NCI-H1417 treated with DMSO at 0.1 percent for 48 hours (cell line): Measurements from ENCODE around the gene MSMB.
"Not testable (repeated sequence)": the region's sequence is repeated elsewhere in the genome, so short reads cannot be mapped to it uniquely, and the experiment has no call there.

ENCODE experiments used
- DNase-seq: peaks from one replicate; lab custom pipeline; 2025; lab: John Stamatoyannopoulos, UW

The MSMB gene

DNA sequence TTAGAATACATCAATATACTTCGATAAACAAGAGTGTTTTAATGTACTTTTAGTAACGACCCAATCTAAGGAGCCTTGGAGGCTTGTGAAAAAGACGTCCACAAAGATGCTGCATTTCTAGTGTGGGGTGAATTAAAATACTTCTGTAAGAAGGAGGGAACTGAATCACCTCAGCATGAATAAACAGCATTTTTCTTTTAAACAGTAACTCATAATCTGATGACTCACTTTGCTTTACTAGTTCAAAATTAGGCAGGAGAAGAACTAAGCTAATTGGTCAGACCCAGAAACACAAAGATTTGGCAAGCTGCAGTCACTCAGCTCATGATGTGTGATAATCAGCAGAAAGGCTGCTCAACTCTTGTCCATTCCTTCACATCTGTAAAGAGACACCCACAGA lies 39.9 kb downstream of the MSMB start:
- no peak for DNase-seq

- no peak for DNase-seq
Measured at GRCh38 chr10:46005383-46005782, 40.7 kb downstream of the MSMB start.

- DNase-seq, result no peak
Measured at GRCh38 chr10:46004963-46005362, 41.1 kb downstream of the MSMB start.

- no peak for DNase-seq
Measured at GRCh38 chr10:46002916-46003693, 43.0 kb downstream of the MSMB start.

DNA sequence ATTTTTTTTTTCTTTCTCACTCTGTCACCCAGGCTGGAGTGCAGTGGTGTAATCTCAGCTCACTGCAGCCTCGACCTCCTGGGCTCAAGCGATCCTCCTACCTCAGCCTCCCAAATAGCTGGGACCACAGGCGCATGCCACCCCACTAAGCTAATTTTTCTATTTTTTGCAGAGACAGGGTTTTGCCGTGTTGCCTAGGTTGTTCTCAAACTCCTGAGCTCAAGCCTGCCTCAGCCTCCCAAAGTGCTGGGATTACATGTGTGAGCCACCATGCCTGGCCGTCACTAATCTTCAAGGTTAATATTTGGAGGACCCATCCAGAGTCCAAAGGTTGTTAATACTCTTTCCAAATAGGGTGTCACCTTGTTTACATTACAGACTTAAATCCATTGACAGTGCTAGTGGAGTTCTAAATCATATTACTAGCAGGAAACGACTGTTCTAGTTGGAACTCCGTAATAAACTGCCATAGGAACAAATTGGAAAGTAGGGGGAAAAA lies 43.8 kb downstream of the MSMB start:
- not testable (repeated sequence) for DNase-seq

- DNase-seq, result no peak
Measured at GRCh38 chr10:46001187-46001756, 44.8 kb downstream of the MSMB start.

- no peak for DNase-seq
Measured at GRCh38 chr10:46000538-46000937, 45.5 kb downstream of the MSMB start.

DNA sequence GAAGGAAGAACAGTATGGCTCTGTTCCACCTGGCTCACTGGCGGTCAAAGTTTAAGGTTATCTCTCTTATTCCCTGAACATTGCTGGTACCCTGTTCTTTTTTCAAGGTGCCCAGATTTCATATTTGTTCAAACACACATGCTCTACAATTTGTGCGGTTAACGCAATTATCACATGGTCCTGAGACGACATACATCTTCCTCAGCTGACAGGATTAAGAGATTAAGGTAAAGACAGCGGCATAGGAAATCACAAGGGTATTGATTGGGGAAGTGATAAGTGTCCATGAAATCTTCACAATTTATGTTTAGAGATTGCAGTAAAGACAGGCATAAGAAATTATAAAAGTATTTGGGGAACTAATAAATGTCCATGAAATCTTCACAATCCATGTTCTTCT lies 46.1 kb downstream of the MSMB start:
- DNase-seq, result not testable (repeated sequence)

DNA sequence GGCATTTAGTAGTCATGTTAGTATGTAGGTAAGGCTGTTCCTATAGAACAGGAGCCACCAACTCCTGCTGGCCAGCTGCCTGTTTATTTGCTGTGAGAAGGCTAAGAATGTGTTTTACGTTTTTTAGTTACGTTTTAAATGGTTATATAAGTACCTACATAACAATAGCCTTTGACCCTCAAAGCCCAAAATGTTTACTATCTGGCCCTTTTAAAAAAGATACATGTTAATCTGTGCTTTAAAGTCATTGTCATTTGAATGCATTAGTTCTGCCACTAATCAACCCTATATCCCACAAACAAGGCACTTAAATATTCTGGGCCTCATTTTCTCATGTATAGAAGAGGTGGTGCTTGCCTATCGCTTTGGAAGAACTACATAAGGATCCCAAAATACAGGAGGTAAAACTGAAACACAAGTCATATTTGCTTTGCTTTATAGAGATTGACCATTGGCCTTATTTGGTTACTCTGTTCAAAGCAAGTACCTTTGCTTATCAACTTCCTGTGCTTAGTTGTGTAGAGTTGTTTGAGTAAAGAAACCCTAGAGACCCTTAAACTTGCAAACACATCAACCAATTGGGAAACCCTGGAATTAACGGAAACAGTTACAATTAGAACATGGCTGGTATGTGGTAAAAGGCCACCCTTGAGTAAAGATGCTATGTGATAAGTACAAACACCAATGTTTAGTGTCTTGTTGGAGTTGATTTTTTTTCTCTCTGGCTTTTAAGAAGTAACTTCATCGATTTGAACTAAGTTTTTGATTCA lies 47.9 kb downstream of the MSMB start:
- no peak for DNase-seq

DNA sequence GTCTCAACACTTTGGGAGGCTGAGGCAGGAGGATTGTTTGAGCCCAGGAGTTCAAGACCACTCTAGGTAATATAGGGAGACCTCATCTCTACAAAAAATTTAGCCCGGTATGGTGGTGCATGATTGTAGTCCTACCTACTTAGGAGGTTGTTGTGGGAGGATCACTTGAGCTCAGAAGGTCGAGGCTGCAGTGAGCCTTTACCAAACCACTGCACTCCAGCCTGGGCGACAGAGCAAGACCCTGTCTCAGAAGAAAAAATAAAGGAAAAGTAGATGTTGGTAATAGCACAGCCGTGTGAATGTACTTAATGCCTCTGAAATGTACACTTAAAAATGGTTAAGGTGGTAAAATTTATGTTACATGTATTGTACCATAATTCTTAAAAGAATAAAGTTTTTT lies 48.5 kb downstream of the MSMB start:
- DNase-seq, result no peak

DNA sequence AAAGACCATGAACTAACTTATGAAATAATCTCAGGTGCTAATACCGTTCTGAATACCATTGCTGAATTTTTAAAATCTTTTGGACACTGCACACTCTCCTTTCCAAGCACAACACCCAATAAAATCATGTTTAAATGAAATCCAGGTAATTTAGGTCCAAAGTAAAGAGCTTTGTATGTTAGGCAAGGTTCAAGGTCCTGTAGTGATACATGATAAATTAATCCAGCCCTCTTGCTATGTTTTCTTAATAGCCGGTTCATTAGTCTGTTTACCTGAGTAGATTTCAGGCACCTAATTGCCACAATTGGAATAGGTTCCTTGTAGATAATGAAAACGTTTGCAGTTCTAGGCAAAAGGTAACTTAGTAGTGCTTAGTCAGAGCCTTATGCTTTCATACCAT lies 60.5 kb downstream of the MSMB start:
- DNase-seq, result not testable (repeated sequence)

GRCh38 chr10:45984473-45984872 lies 61.6 kb downstream of the MSMB start:
- DNase-seq, result not testable (repeated sequence)

DNA sequence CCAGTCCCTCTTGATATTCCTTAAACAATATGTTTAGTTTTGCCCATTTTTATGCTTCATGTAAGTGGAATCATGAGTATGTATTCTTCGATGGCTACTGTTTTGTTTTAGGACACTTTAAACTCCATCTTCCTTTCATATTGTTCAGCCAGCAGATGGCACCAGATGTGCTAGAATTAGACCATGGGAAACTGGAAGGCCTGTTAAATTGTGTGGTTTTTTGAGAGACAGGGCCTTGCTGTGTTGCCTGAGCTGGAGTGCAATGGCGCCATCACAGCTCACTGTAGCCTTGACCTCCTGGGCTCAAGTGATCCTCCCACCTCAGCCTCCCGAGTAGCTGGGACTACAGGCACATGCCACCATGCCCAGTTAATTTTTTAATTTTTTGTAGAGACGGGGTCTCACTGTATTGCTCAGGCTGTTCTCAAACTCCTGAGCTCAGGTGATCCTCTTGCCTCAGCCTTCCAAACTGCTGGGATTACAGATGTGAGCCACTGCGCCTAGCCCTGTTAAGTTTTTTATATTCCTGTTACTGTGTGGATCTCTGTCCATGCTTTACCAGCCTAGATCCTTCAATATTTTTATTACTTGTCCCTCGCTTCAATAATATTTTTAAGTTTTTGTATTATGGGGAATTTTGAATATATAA lies 62.4 kb downstream of the MSMB start:
- not testable (repeated sequence) for DNase-seq
